Body of pancreas (tissue), 4 donors: ENCODE measurements around the gene NHLH1. TPM values are rescaled to one million over a fixed set of nuclear protein-coding genes. Genes with fewer than 3 reads are reported as not detected.
A peak's percentile ranks its signal among the peaks of the same experiment; 100 is the strongest.

Experiments
- ATAC-seq: fragments of 150-250 bp; one replicate; pipeline ENCODE4 v1.9.1; 2016
- DNase-seq, 4 donors: peaks; one replicate each; pipeline ENCODE4 v3.0.0-alpha.2; 2019
- H3K27ac ChIP-seq, 4 donors: fragments of 200-600 bp; sonication (generic); 1 replicate in 3 of 4; 2 replicates in 1 of 4; pipeline versions ENCODE4 v1.5.1 to v1.6.1; 2016 to 2019; ENCODE audit warnings: mild to moderate bottlenecking in 1 of 4, mixed read lengths in 1 of 4, moderate library complexity in 1 of 4
- H3K27me3 ChIP-seq, 2 donors: fragments of 200-600 bp; sonication (generic); one replicate each; pipeline ENCODE4 v1.6.0; 2016; ENCODE audit warnings: mild to moderate bottlenecking in 1 of 2
- H3K36me3 ChIP-seq, 2 donors: fragments of 200-600 bp; sonication (generic); replicated peaks in 1 of 2; 2 replicates each; pipeline ENCODE4 v1.5.1; 2016; ENCODE audit warnings: low read depth in 2 of 2; ENCODE audit not compliant: insufficient read depth in 1 of 2
- H3K4me1 ChIP-seq: fragments of 200-600 bp; sonication (generic); one replicate; pipeline ENCODE4 v1.6.0; 2016
- H3K4me3 ChIP-seq, 2 donors: fragments of 200-600 bp; sonication (generic); 1 replicate in 1 of 2; 2 replicates in 1 of 2; pipeline ENCODE4 v1.5.1; 2016 to 2019
- H3K9me3 ChIP-seq, 3 donors: fragments of 200-600 bp; sonication (generic); 1 replicate in 2 of 3; 2 replicates in 1 of 3; pipeline ENCODE4 v1.5.1; 2016
- CTCF ChIP-seq, 7 experiments: fragments of 450-650 bp in 4 of 7; fragments of 200-600 bp in 3 of 7; sonication (generic) in 3 of 7; IDR thresholded peaks; one replicate each; pipeline ENCODE4 v1.5.1; 2016 to 2019; ENCODE audit warnings: antibody characterized with exemption in 7 of 7
- POLR2A ChIP-seq, 3 donors: fragments of 450-650 bp; IDR thresholded peaks; one replicate each; pipeline ENCODE4 v1.6.1; 2016; ENCODE audit warnings: antibody characterized with exemption in 3 of 3, mild to moderate bottlenecking in 2 of 3
- WGBS, 2 donors: methylation state at CpG; one replicate each; pipeline ENCODE4 v1.1.5; 2017; 5-methylcytosine and 5-hydroxymethylcytosine counted together
- intact Hi-C: fragments of 100-400 bp; cut with DNase I; formaldehyde crosslinking; loops from one replicate; pipeline ENCODE4 v1.15.1; 2023
- total RNA-seq, 2 donors: library from RNA; depleted of rRNA; stranded (reverse); fragments of >200 nt; gene quantifications; one replicate each; pipeline ENCODE4 v1.1.0, GENCODE V29; 2016

The NHLH1 gene
- total RNA-seq, 2 donors from 2014 or later = not detected

GRCh38 chr1:160404094-160404493 lies 37.2 kb downstream of the NHLH1 start:
- intact Hi-C loops = no loop called here

GRCh38 chr1:160405331-160405877 lies 38.5 kb downstream of the NHLH1 start:
- Histone ChIP-seq H3K4me3 (no peak overlapping the region), H3K36me3 (no peaks in the 10 kb centered on the region), H3K27ac (no peak overlapping the region), H3K9me3 (no peaks in the 10 kb centered on the region), H3K4me1 (peaks cover 16% of the 10 kb centered on the region), H3K27me3 (no peaks in the 10 kb centered on the region)
- TF ChIP-seq CTCF (IDR thresholded peaks at IDR 0.05) = no peak
- TF ChIP-seq POLR2A (IDR thresholded peaks at IDR 0.05) = no peak
- no peak for ATAC-seq
- intact Hi-C loops = no loop called here
- 83 to 91% methylated on average over 2 of the region's 2 CpGs for WGBS, 2 donors
- no peak for DNase-seq

More at GRCh38 chr1:160404094-160404493, 37.2 kb downstream of the NHLH1 start:
- Histone ChIP-seq H3K9me3 (no peaks in the 10 kb centered on the region), H3K36me3 (no peaks in the 10 kb centered on the region), H3K4me1 (peaks cover 22% of the 10 kb centered on the region), H3K27ac (no peak overlapping the region), H3K4me3 (no peak overlapping the region), H3K27me3 (no peaks in the 10 kb centered on the region)
- DNase-seq = no peak
- TF ChIP-seq CTCF (IDR thresholded peaks at IDR 0.05) = no peak
- no peak for ATAC-seq
- WGBS, 2 donors = 89 to 92% methylated on average over 3 of the region's 3 CpGs

- Histone ChIP-seq H3K36me3 (no peaks in the 10 kb centered on the region), H3K27me3 (no peaks in the 10 kb centered on the region), H3K4me1 (peaks cover 9% of the 10 kb centered on the region), H3K9me3 (no peaks in the 10 kb centered on the region), H3K27ac (no peak overlapping the region), H3K4me3 (no peak overlapping the region)
- DNase-seq (no peak), ATAC-seq (no peak)
- intact Hi-C loops = no loop called here
- no peak for TF ChIP-seq POLR2A (IDR thresholded peaks at IDR 0.05)
- TF ChIP-seq CTCF (IDR thresholded peaks at IDR 0.05) = no peak
- 80 to 85% methylated on average over 15 of the region's 15 CpGs for WGBS, 2 donors
Measured at GRCh38 chr1:160406131-160406968, 39.5 kb downstream of the NHLH1 start.

- TF ChIP-seq CTCF (IDR thresholded peaks at IDR 0.05) (no peak), POLR2A (IDR thresholded peaks at IDR 0.05) (no peak)
- Histone ChIP-seq H3K36me3 (no peaks in the 10 kb centered on the region), H3K27me3 (no peaks in the 10 kb centered on the region), H3K27ac (no peak overlapping the region), H3K4me3 (no peak overlapping the region), H3K4me1 (no peaks in the 10 kb centered on the region), H3K9me3 (no peaks in the 10 kb centered on the region)
- intact Hi-C loops = no loop called here
- DNase-seq (peak in 1 of 4 donors; percentile 31), ATAC-seq (no peak)
- 74 to 96% methylated on average over 6 to 12 of the region's 12 CpGs for WGBS, 2 donors
Measured at GRCh38 chr1:160407839-160408801, 41.2 kb downstream of the NHLH1 start.
